ENCODE data around the gene MLANA.

The MLANA gene

GRCh38 chr9:5858833-5859232, 31.9 kb upstream of the MLANA start:
- H3K9me3 Mint-ChIP-seq, result no peaks in the 10 kb centered on the region
- no peaks in the 10 kb centered on the region for H3K36me3 Mint-ChIP-seq
- H3K4me3 Mint-ChIP-seq, result no peak overlapping the region
- H3K27ac Mint-ChIP-seq, result no peak overlapping the region
- ATAC-seq (no peak), DNase-seq (ENCODE audit: low spot score in 2 of 2) (no peak)
- H3K4me1 Mint-ChIP-seq, result peaks cover 17% of the 10 kb centered on the region

- peaks cover under 1% of the 10 kb centered on the region for H3K4me1 Mint-ChIP-seq
- no peak for ATAC-seq
- H3K36me3 Mint-ChIP-seq, result no peaks in the 10 kb centered on the region
- no peak overlapping the region for H3K4me3 Mint-ChIP-seq
- no peak overlapping the region for H3K27ac Mint-ChIP-seq
- no peaks in the 10 kb centered on the region for H3K9me3 Mint-ChIP-seq
- no peak for DNase-seq (ENCODE audit: low spot score in 2 of 2)
These were observed 27.5 kb upstream of the MLANA start for GRCh38 chr9:5863092-5863746.

- H3K9me3 Mint-ChIP-seq, result no peaks in the 10 kb centered on the region
- H3K4me1 Mint-ChIP-seq, result no peaks in the 10 kb centered on the region
- no peak overlapping the region for H3K4me3 Mint-ChIP-seq
- H3K27ac Mint-ChIP-seq, result no peak overlapping the region
- ATAC-seq (no peak), DNase-seq (ENCODE audit: low spot score in 2 of 2) (no peak)
- H3K36me3 Mint-ChIP-seq, result no peaks in the 10 kb centered on the region
These were observed 26.2 kb upstream of the MLANA start for GRCh38 chr9:5864446-5864845.

- H3K36me3 Mint-ChIP-seq, result no peaks in the 10 kb centered on the region
- H3K27ac Mint-ChIP-seq, result no peak overlapping the region
- no peaks in the 10 kb centered on the region for H3K4me1 Mint-ChIP-seq
- ATAC-seq (no peak), DNase-seq (ENCODE audit: low spot score in 2 of 2) (no peak)
- H3K4me3 Mint-ChIP-seq, result no peak overlapping the region
- no peaks in the 10 kb centered on the region for H3K9me3 Mint-ChIP-seq
These were observed 24.4 kb upstream of the MLANA start for GRCh38 chr9:5866272-5866671.

GRCh38 chr9:5866685-5867084, 24.0 kb upstream of the MLANA start:
- ATAC-seq, result no peak
- no peak for DNase-seq (ENCODE audit: low spot score in 2 of 2)
- Mint-ChIP-seq H3K27ac (no peak overlapping the region), H3K4me1 (no peaks in the 10 kb centered on the region), H3K9me3 (no peaks in the 10 kb centered on the region), H3K36me3 (no peaks in the 10 kb centered on the region), H3K4me3 (no peak overlapping the region)

GRCh38 chr9:5868235-5868634, 22.5 kb upstream of the MLANA start:
- no peaks in the 10 kb centered on the region for H3K9me3 Mint-ChIP-seq
- H3K36me3 Mint-ChIP-seq, result no peaks in the 10 kb centered on the region
- H3K4me3 Mint-ChIP-seq, result no peak overlapping the region
- no peak for ATAC-seq
- no peaks in the 10 kb centered on the region for H3K4me1 Mint-ChIP-seq
- H3K27ac Mint-ChIP-seq, result peak overlapping the region; percentile 45
- no peak for DNase-seq (ENCODE audit: low spot score in 2 of 2)

GRCh38 chr9:5869315-5870019, 21.2 kb upstream of the MLANA start:
- H3K4me3 Mint-ChIP-seq, result no peak overlapping the region
- H3K36me3 Mint-ChIP-seq, result no peaks in the 10 kb centered on the region
- ATAC-seq (no peak), DNase-seq (ENCODE audit: low spot score in 2 of 2) (no peak)
- H3K27ac Mint-ChIP-seq, result no peak overlapping the region
- no peaks in the 10 kb centered on the region for H3K9me3 Mint-ChIP-seq
- H3K4me1 Mint-ChIP-seq, result peaks cover 5% of the 10 kb centered on the region

- DNase-seq (ENCODE audit: low spot score in 2 of 2) (no peak), ATAC-seq (no peak)
- Mint-ChIP-seq H3K9me3 (no peaks in the 10 kb centered on the region), H3K36me3 (no peaks in the 10 kb centered on the region), H3K4me1 (peaks cover 8% of the 10 kb centered on the region), H3K4me3 (no peak overlapping the region), H3K27ac (no peak overlapping the region)
These were observed 20.7 kb upstream of the MLANA start for GRCh38 chr9:5870020-5870339.

GRCh38 chr9:5870691-5871090, 20.0 kb upstream of the MLANA start:
- ATAC-seq, result no peak
- Mint-ChIP-seq H3K4me3 (no peak overlapping the region), H3K36me3 (no peaks in the 10 kb centered on the region), H3K27ac (no peak overlapping the region), H3K9me3 (no peaks in the 10 kb centered on the region), H3K4me1 (peaks cover 12% of the 10 kb centered on the region)
- no peak for DNase-seq (ENCODE audit: low spot score in 2 of 2)

- Mint-ChIP-seq H3K4me3 (no peak overlapping the region), H3K4me1 (peaks cover 12% of the 10 kb centered on the region), H3K27ac (no peak overlapping the region), H3K9me3 (peaks cover 3% of the 10 kb centered on the region), H3K36me3 (no peaks in the 10 kb centered on the region)
- DNase-seq (ENCODE audit: low spot score in 2 of 2), result no peak
- no peak for ATAC-seq
These were observed 18.9 kb upstream of the MLANA start for GRCh38 chr9:5871785-5872184.

GRCh38 chr9:5872511-5872910, 18.2 kb upstream of the MLANA start:
- Mint-ChIP-seq H3K27ac (no peak overlapping the region), H3K36me3 (no peaks in the 10 kb centered on the region), H3K4me3 (no peak overlapping the region), H3K4me1 (peaks cover 12% of the 10 kb centered on the region), H3K9me3 (peaks cover 3% of the 10 kb centered on the region)
- ATAC-seq (no peak), DNase-seq (ENCODE audit: low spot score in 2 of 2) (no peak)

- peaks cover 12% of the 10 kb centered on the region for H3K4me1 Mint-ChIP-seq
- H3K36me3 Mint-ChIP-seq, result no peaks in the 10 kb centered on the region
- no peak overlapping the region for H3K4me3 Mint-ChIP-seq
- ATAC-seq, result no peak
- H3K27ac Mint-ChIP-seq, result peak overlapping the region; percentile 37
- DNase-seq (ENCODE audit: low spot score in 2 of 2), result no peak
- peaks cover 3% of the 10 kb centered on the region for H3K9me3 Mint-ChIP-seq
These were observed 17.2 kb upstream of the MLANA start for GRCh38 chr9:5873439-5873838.

GRCh38 chr9:5874048-5874447, 16.6 kb upstream of the MLANA start:
- Mint-ChIP-seq H3K9me3 (peaks cover 3% of the 10 kb centered on the region), H3K4me3 (no peak overlapping the region)
- ATAC-seq, result no peak

GRCh38 chr9:5876026-5876425, 14.7 kb upstream of the MLANA start:
- H3K4me3 Mint-ChIP-seq, result no peak overlapping the region
- H3K4me1 Mint-ChIP-seq, result peaks cover 12% of the 10 kb centered on the region
- peak overlapping the region; percentile 73 for H3K27ac Mint-ChIP-seq

More at GRCh38 chr9:5874048-5874447, 16.6 kb upstream of the MLANA start:
- peak overlapping the region; percentile 37 for H3K27ac Mint-ChIP-seq
- H3K4me1 Mint-ChIP-seq, result peaks cover 12% of the 10 kb centered on the region
- H3K36me3 Mint-ChIP-seq, result no peaks in the 10 kb centered on the region
- DNase-seq (ENCODE audit: low spot score in 2 of 2), result no peak

GRCh38 chr9:5876711-5877110, 14.0 kb upstream of the MLANA start:
- DNase-seq (ENCODE audit: low spot score in 2 of 2), result no peak
- Mint-ChIP-seq H3K27ac (no peak overlapping the region), H3K36me3 (no peaks in the 10 kb centered on the region), H3K4me3 (no peak overlapping the region), H3K9me3 (peaks cover 3% of the 10 kb centered on the region), H3K4me1 (peaks cover 12% of the 10 kb centered on the region)
- no peak for ATAC-seq

More at GRCh38 chr9:5876026-5876425, 14.7 kb upstream of the MLANA start:
- ATAC-seq (no peak), DNase-seq (ENCODE audit: low spot score in 2 of 2) (no peak)
- H3K36me3 Mint-ChIP-seq, result no peaks in the 10 kb centered on the region
- H3K9me3 Mint-ChIP-seq, result peaks cover 3% of the 10 kb centered on the region

- ATAC-seq (peak; percentile 89), DNase-seq (ENCODE audit: low spot score in 2 of 2) (no peak)
- H3K4me3 Mint-ChIP-seq, result no peak overlapping the region
- H3K27ac Mint-ChIP-seq, result no peak overlapping the region
- peaks cover 3% of the 10 kb centered on the region for H3K9me3 Mint-ChIP-seq
- H3K4me1 Mint-ChIP-seq, result peaks cover 7% of the 10 kb centered on the region
- no peaks in the 10 kb centered on the region for H3K36me3 Mint-ChIP-seq
These were observed 11.1 kb upstream of the MLANA start for GRCh38 chr9:5879419-5880181.

All from stimulated activated effector memory CD8-positive, alpha-beta T cell treated with anti-CD3 and anti-CD28 coated beads, Interleukin-12 subunit alpha, Interleukin-12 subunit beta, amount 100 ng/mL, for 72 hours (primary cell).